GM18909 (cell line): ENCODE data around the gene TMEM86B.
"Not testable (repeated sequence)": the region's sequence is repeated elsewhere in the genome, so short reads cannot be mapped to it uniquely, and the experiment has no call there.

Source experiments
- ATAC-seq: cut with Tn5 transposase; IDR thresholded peaks from one replicate; pipeline ENCODE4 v1.9.1; 2021; ENCODE audit warnings: mild to moderate bottlenecking; ENCODE audit not compliant: unreplicated experiment, poor library complexity

TMEM86B gene

DNA sequence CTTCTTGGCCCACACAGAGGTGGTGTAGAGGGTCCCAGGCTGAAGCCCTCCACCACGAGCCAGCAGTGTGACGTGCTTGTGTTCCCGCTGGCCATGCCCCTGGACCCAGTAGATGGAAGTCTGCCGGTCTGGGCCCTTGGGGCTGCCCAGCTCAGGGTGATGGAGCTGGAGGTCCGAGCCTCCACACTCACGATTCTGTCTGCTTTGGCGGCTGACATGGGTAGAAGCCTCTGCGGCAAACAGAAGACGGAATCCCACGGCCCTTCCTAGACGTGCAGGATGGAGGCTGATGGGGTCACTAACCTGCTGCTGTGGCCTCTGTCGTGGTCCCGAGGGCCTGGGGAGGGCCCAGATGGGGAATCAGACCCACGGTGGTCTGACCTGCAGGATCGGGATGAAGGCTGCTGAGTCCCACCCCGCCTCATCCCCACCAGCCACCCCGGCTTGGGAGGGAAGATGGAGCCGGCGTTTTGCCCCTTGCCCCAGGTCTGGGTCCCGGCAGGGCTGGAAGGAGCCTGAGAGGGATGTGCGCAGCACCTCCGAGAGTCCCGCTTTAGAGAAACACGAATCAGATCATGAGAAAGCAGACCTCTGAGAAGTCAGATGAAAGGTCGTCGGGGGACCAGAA lies 4.4 kb downstream of the TMEM86B start:
- ATAC-seq = no peak

DNA sequence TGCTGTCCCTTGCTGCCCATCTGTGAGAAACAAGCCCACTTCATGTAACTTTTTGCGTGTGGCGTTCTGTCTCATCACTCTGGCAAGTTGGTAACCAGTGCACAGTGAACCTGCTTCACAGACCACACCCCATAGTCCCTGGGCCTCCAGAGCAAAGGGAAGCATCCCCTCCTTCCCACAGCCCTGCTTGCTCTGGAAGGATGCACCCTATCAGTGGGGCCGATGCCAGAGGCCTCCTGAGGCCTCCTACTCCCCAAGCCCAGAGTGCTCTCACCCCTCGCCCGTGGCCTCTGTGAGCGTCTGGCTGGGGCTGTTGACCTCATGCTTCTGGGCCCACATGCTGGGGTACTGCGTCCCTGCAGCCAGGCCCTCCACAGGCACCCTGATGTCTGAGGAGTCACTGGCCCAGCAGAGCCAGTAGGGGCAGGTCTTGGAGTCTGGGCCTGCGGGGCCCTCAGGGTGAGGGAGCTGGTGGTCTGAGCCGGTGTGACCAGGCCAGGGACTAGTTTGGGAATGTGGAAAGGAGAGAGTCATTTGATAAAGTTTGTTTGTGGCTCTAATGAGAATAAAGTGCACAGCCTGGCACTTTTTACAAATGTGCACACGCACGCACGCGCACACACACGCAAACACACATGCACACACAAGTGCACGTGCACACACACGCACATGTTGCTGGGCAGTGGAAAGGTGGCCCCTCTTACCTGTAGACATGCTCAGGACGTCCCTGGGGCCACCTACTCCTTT lies 5.1 kb downstream of the TMEM86B start:
- ATAC-seq = no peak

DNA sequence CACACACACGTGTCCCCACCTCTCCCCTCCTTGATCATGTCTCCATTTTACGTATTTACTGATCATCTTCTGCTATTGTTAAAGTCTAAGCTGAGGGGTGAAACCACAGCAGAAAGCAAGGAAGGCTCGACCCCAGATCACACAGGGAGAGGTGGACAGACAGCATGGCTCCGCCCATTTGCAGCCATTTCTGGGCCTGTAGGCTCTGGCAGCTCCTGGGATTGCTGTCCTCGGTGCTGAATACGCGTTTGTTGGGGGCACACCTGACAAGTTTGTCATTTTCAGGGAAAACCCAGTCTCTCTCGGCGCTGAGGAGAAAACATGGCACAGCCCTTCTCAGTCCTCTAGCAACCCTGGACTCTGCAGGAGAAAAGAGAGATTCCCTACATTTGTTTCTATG lies 8.0 kb downstream of the TMEM86B start:
- ATAC-seq = no peak

DNA sequence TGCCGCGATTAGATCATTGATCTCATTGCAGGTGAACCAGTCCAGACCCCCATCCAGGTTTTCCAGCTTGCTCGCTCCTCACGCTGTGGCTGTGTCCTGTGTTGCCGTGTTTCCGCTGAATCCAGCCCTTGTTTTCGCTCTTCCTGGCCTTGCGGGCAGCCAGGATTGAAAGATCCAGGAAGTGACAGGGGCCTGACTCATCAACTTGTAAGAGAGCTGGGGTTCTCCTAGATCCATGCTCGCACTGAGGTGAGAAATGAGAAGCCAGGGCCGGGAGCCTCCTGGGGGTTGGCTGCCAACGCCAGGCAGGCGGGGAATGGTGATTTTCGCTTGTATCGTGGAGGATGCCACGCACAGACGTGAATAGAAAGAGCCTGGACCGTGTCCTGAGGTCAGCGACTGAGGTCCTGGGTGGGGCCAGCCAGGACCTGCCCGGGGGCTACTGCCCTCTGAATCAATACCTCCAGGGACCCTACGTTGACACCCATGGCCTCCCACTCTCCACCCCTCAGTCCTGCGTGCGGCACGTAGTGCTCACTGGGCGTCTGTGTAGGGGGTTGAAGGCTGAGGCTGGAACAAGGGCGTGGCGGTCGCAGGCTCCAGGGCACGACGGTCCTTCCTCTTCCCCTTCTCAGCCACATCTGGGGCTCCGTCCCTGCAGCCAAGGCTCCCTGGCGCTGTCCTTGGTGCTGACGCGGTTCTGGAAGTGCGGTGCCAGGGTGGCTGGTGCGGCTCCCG lies 11.9 kb downstream of the TMEM86B start:
- no peak for ATAC-seq

DNA sequence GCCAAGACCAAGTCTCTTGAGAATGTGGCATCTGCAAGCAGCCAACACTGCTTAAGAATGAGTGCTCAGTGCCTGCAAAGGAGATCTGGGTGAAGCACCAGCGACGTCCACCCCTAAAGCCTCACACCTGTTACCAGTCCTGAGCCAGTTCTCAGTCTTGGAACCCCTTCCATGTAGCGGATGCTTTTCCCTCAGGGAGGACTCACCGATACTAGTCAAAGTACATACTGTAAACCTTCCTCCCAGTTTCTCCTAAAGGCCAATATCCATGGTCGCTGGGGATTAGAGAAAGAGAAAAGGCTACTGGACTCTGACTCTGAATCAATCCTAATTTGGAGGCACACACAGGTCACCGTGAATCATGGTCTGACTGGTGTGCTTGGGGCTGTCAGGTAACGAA lies 15.0 kb downstream of the TMEM86B start:
- ATAC-seq = no peak

DNA sequence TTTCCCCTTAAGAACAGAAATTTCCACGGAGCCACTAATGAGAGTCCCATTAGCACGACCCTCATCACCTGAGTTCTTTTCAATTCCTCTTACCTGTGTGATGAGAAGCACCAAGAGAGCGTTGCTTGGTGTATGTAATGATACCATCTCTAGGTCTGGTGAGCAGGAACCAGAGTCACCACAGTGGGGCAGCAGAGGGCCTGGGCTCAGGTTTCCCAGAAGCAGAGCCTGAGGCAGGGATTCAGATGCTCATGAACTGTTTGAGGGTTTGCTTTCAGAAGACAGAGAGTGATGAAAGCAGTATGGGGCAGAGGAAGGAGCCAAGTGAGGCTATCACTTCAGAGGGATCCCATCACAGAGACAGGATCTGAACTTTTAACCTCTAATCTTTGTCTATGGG lies 16.1 kb downstream of the TMEM86B start:
- no peak for ATAC-seq

DNA sequence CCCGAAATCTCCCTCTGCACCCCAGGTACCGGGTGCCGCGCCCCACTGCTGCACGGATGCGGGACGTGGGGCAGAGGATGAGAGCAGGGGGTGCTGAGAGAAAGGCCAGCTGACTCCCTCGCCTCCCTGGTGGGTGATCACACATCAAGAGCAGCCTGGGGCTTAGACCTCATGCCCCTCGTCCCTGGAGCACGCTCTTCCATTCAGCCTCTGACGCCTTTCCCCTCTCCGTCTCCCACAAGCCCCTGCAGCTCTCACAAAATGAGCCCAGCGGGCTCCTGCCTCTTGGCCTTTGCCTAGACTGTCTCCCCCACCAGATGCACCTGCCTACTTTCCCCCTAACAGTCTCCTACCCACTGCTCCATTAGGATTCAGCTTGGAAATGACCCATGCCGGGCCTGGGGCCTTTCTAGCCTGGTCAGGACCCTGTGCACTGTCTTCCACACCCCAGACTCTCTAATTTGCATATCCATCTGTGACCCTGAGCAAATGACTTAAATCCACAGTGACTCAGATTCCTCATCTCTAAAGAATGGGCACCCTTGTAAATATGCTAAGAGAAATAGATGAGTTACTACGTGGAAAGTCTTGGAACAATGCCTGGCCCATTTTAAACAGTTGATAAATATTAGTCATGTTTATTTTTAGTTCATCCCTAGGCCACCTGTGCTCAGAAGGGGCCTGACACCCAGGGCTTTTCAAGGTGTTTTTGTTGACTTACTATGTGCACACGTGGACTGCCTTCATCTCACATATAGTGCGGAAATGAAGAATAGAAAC lies 18.7 kb downstream of the TMEM86B start:
- ATAC-seq = no peak

DNA sequence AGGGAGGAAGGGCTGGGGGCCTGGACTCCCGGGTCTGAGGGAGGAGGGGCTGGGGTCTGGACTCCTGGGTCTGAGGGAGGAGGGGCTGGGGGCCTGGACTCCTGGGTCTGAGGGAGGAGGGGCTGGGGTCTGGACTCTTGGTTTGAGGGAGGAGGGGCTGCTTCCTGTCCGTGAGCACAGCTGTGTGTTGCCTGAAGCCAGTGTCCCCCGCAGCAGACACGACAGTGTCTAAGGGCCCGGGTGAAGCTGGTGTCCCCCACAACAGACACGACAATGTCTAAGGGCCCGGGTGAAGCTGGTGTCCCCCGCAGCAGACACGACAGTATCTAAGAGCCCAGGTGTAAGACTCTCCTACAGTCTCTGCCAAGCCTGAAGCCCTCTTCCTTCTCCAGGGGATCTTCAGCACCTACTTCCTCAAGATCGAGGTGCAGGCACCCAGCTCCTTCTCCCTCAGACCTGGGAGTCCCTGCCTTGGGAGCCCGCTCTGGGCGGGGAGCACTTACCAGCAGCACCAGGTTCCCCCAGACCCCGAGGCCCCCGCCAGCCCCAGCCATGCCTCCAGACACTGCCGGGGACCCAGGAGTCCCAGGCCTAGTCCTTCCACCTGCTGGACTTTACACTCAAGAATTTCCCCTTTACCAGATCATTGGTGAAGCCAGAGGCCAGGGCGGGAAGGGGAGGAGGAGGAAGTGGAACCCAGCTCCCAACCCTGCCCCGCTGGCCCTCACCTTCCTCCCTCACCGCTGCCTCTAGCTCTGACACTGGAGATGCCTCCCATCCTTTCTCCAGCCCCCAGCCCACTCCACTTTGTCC lies 19.5 kb downstream of the TMEM86B start, which contains the start of gene PTPRH:
TSS of gene PTPRH (minus strand) at position 622 of the 813 bp plus-strand sequence. CDS start at position 554, 68 bp downstream.
- ATAC-seq = no peak

DNA sequence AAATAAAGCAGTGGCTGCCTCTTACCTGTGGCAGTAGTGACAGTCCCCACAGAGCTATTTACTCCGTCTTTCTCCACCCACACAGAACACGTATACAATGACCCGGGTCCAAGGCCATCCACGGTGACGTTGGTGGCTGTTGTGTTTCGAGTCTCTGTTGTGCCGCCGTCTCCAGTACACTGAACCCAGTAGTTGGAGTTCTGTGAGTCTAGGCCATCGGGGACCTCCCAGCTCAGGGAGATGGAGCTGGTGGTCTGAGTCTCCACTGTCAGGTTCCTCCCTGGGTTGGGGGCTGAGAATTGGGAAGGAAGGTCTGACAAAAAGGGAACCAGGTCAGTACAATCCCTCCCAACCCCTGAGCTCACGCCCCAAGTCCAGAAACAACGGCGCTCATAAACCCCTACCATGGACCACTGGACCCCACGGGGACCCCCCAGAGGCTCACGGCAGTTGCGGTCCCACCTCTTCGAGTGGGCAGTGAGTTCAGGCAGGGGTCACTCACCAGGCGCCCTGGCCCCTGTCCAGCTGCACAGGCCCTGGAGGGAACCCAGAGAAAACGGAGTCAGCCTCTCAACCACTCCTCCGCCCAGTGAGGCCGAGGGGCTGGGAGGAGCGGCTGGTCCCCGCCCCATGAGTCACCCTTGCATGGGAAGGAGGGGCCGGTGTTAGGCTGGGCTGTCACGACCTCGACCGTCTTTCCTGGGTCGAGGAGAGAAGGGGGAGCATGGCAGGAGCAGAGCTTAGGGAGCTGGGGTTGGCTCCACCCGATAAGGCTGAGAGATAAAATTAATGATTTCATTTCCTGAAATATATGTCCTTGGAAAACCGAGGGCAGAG lies 21.7 kb downstream of the TMEM86B start:
- no peak for ATAC-seq

DNA sequence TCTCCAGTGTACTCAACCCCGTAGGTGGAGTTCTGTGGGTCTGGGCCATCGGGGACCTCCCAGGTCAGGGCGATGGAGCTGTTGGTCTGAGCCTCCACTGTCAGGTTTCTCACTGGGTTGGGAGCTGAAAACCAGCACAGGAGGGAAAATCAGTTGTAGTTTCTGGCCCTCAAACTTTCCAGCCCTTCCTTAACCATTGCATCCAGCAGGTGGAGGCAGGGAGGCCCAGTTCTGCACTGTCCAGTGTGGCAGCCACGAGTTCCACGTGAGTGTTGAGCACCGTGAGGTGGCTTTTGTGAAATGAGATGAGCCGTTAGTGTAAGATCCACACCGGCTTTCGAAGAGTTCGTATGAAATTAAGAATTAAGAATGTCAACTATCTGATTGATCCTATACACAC lies 26.4 kb downstream of the TMEM86B start:
- ATAC-seq = not testable (repeated sequence)

DNA sequence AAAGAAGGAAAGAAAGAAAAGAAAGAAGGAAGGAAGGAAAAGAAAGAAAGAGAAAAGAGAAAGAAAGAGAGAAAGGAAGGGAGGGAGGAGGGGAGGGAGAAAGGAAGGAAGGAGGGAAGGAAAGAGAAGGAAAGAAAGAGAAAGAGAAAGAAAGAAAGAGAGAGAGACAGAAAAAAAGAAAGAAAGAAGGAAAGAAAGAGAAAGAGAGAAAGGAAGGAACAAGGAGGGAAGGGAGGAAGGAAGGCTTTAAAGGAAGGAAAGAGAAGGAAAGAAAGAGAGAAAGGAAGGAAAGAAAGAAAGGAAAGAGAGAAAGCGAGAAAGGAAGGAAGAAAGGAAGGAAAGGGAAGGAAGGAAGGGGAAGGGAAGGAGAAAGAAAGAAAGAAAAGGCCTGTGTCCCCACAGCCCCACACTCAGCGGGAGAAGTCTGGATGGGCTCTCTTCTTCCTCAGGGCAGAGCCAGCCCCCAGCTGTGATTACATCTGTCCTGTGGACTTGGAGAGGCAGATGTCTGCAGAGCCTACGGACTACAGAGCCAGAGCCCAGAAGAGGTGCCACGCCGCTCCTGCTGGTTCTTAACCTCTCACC lies 28.9 kb downstream of the TMEM86B start:
- no peak for ATAC-seq

DNA sequence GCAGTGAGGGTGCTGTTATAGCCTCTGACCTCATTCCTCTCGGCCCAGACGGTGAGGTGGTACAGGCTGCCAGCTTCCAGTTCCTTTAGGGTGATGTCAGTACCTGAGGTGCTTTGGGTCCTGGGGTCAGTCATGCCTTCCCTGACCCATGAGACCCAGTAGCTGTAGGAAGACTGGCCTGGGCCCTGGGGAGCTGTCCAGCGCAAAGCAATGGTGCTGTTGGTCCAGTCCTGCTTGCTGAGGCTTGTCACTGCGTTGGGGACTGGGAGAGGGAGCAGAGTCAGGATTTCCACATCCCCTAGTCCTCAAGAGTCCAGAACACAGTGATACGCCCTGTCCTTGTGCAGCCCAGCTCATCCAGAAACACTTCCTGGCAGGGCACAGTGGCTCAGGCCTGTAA lies 29.9 kb downstream of the TMEM86B start:
- ATAC-seq = no peak

DNA sequence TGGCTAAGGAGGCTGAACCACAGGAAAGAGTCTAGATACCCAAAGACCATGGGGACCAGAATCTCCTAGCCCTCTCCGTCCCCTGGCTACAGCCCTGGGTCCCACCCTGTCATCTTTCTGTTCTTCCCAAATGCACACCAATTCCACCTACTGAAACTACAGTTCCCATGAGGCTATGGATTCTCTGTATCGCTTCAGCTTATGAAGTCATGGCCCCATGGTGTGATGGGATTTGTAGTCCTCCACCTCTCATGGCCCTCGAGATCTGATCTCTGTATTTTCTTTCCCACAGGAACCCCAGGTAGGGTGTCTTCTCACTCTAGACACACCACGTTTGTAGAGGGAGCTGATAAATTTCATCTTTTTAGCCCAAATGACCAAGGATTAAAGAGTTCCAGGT lies 31.0 kb downstream of the TMEM86B start:
- no peak for ATAC-seq

DNA sequence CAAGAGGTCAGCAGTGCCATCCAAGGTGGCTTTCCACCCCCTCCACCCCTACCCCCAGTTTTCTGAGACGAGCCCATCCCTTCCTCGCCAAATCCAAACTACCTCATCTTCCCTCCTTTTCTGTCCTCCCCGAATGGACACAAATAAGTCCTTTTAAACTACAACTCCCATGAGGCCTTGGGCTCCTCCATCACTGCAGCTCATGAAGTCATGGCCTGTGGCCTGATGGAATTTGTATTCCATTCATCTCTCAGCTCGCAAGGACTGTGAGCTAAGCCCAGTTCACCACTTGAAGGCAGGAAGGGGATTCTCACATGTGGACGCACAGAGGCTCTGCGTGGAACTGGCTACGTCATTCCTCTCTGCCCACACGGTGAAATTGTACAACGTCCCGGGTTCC lies 31.8 kb downstream of the TMEM86B start:
- no peak for ATAC-seq

DNA sequence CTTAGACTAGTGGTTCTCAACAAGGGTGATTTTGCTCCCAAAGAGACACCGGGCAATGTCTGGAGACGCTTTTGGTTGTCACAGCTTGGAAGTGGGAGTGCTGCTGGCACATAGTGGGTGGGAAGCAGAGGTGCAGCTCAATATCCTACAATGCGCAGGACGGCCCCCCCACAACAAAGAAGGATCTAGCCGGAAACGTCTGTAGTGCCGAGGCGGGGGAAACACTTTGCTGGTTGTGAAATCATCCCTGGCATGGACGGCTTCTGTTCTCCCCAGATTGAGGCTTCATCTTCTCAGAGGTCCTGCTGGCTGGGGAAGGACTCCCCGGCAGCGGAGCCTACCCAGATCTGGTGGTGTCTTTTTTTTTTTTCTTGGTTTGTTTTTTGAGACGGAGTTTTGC lies 35.1 kb downstream of the TMEM86B start:
- ATAC-seq = no peak

DNA sequence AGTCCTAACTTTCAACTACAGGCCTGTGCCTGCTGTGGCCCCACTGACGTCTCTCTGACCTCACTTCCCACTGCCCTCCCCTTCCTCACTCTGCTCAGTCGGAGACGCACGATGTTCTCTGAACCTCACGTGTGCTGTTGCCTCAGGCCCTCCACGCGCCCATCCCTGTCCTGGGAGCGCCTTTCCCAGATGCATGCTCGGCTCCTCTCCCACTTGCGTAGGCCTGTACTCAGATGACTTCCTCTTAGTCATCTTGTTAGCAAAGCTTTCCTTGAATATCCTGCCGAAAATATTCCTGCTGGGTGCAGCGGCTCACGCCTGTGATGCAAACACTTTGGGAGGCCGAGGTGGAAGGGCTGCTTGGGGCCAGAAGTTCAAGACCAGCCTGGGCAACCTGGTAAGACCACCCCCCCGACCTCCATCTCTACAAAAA lies 39.1 kb downstream of the TMEM86B start:
- ATAC-seq = no peak

DNA sequence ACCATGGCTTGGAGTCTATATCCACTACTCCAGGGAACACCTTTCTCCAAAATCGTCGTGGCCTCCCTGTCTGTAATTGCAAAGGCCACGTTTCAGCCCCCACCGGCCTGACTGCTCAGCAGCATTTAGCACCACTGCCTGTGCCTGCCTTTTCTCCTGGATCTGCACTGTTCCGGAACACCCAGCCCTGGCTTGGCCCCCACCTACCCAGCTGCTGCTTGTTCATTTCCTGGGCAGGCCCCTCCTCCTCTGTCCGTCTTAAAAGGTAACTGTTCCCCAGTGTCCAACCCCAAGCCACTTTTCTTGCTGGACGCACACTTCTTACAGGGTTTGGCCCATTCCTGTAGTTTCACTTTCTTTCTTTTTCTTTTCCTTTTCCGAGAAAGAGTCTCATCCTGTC lies 39.9 kb downstream of the TMEM86B start:
- no peak for ATAC-seq

DNA sequence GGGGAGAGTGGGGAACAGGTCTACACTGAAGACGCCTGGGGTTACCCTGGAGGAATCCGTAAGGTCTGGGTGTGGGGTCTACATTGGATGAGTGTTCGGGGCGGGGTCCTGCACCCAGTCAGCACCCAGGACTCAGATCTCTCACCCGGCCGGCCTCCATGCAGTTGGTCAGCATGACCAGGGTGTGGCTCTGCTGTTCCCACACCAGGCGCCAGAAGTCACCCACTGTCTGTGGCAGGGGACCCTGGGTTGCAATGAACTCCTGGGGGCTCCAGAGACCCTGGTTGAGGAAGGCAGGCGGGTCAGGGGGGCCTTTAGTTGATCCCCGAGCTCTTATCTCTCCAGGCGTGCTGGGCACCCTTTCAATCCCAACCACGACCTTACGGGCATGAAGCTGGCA lies 42.5 kb downstream of the TMEM86B start:
- no peak for ATAC-seq

DNA sequence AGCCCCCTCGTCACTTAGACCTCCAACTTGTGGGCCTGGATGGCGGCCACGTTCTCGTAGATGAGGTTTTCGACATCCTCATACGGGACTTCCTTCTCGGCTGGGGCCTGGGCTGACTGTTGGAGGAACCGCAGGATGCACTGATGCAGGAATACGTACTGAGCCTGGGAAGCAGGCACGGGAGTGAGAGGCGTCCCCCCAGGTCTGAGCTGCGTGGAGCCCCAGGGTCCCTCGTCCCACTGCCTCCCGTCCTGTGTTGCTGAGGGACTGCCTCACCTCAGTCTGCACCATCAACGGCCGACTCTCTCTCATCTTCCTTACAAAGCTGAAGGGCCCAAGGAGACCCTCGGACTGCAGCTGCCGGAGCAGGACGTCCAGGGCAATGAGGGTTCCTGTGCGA lies 46.8 kb downstream of the TMEM86B start:
- ATAC-seq = no peak
